ENCODE measurements around the gene IQSEC3. TPM values are rescaled to one million over a fixed set of nuclear protein-coding genes. Genes with fewer than 3 reads are reported as not detected.

The IQSEC3 gene
- total and polyA plus RNA-seq, 10 of the 15 experiments (the other 5 are each of a cell fraction or from before 2014, with no cell fraction given) = not detected

DNA sequence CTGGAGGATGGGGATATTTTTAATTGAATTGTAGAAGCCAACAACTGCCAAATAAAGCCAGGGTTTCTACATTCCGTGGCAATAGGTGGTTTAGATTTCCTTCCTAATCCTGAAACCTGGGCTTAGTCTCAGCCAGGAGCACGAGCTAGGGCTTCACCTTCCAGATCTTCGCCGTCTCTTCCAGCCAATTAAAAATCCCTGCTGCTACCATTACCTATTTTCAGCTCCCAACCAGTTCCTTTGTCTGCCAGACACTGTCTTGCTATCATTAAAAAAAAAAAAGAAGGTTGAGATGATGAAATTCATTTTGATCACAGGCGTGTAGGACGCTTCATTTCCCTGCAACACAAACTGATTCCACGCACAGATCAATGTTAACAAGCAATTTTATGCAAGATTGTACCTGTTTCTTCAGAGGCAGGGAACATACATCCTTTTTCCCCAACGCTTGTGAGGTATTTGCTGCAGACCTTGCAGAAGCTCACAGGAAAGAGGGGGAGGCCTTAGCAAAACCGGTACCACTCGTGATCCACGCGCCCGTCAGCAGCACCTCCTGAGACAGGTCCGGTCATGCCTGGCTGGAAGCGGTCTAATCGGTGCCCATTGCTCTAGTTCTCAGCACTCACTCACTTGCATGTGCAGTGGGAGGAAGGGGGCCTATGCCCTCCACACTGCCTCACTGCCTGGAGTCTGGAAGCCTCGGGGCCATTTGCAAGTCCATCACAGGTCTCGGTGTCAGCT is 82.3 kb downstream of the IQSEC3 start:
- H3K4me1 ChIP-seq (ENCODE audit: control insufficient read depth, insufficient read depth, low read length) = no peaks in the 10 kb centered on the region
- no peak overlapping the region for H3K4me3 ChIP-seq
- H4K20me1 ChIP-seq (ENCODE audit: control insufficient read depth, insufficient read depth) = no peaks in the 10 kb centered on the region
- ChIA-PET POLR2A (no interaction called here), CTCF (no interaction called here), SMC1A (ENCODE audit: uncharacterized antibody, unreplicated experiment) (no interaction called here), RAD21 (ENCODE audit: unreplicated experiment) (no interaction called here)
- H3K9me3 ChIP-seq (replicated peaks; ENCODE audit: control insufficient read depth, insufficient read depth, low read length) = no peaks in the 10 kb centered on the region
- H2AFZ ChIP-seq (ENCODE audit: control insufficient read depth, low read depth, low read length) = no peak overlapping the region
- no peak overlapping the region for H3K27ac ChIP-seq (ENCODE audit: control insufficient read depth, insufficient read depth)
- DNase-seq (ENCODE audit: low read depth, low spot score) = no peak
- ATAC-seq = no peak
- intact Hi-C loops (cut with micrococcal nuclease; ENCODE audit: unreplicated experiment) (no loop called here), in situ Hi-C loops (cut with MboI) (no loop called here)
- WGBS (ENCODE audit: insufficient coverage, insufficient replicate concordance, low lambda C conversion rate, missing lambda C conversion rate) = 46% methylated on average over 18 of the region's 18 CpGs
- H3K79me2 ChIP-seq (ENCODE audit: control insufficient read depth, insufficient read depth, low read length) = no peaks in the 10 kb centered on the region
- FAIRE-seq = no peak
- no peak overlapping the region for H3K4me2 ChIP-seq (ENCODE audit: control insufficient read depth, insufficient read depth)
- no peak overlapping the region for H3K9ac ChIP-seq (ENCODE audit: control insufficient read depth, insufficient read depth, low read length)
- H3K27me3 ChIP-seq (replicated peaks in 1 of 2; ENCODE audit: control insufficient read depth in 2 of 2, insufficient read depth in 2 of 2, low read length in 1 of 2) = peaks cover 0 to 2% of the 10 kb centered on the region in 2 experiments
- TF ChIP-seq ZNF24 (IDR thresholded peaks at IDR 0.05) (no peak), PAX8 (IDR thresholded peaks at IDR 0.05) (no peak), MXI1 (IDR thresholded peaks at IDR 0.05; ENCODE audit: low read depth, low read length) (no peak), GATAD2B (conservative IDR thresholded peaks at IDR 0.05; ENCODE audit: low read depth) (no peak), IRF4 (IDR thresholded peaks at IDR 0.05; ENCODE audit: low read depth, low read length) (no peak), BRCA1 (IDR thresholded peaks at IDR 0.05; ENCODE audit: low read depth, low read length) (no peak), MTA3 (IDR thresholded peaks at IDR 0.05; ENCODE audit: borderline replicate concordance, low read length) (no peak), TBL1XR1 (IDR thresholded peaks at IDR 0.05; ENCODE audit: low read depth, low read length) (no peak), ZBTB4 (CRISPR knock-in tag; IDR thresholded peaks at IDR 0.05) (no peak)
- TF ChIP-seq, protein P1, sequence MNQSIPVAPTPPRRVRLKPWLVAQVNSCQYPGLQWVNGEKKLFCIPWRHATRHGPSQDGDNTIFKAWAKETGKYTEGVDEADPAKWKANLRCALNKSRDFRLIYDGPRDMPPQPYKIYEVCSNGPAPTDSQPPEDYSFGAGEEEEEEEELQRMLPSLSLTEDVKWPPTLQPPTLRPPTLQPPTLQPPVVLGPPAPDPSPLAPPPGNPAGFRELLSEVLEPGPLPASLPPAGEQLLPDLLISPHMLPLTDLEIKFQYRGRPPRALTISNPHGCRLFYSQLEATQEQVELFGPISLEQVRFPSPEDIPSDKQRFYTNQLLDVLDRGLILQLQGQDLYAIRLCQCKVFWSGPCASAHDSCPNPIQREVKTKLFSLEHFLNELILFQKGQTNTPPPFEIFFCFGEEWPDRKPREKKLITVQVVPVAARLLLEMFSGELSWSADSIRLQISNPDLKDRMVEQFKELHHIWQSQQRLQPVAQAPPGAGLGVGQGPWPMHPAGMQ (IDR thresholded peaks at IDR 0.05; ENCODE audit: borderline replicate concordance) = no peak
- BruUV-seq (replicated peaks) = no TSS peak
- no peaks in the 10 kb centered on the region for H3K36me3 ChIP-seq (ENCODE audit: control insufficient read depth in 2 of 2, insufficient read depth in 2 of 2, low read length in 1 of 2)
